ENCODE data around the gene SIRT2.

SIRT2 gene

GRCh38 chr19:38930776-38931520 lies 31.5 kb upstream of the SIRT2 start, which contains the start of gene MRPS12:
TSS of gene MRPS12 (plus strand) at chr19:38930944. CDS start at chr19:38931295, 351 bp downstream.
- peak within 1 kb of the TSS; percentile 58 for H3K27ac ChIP-seq
- no peaks in the 10 kb centered on the region for H3K9me3 ChIP-seq
- peaks cover 15 to 17% of the 10 kb centered on the region in 2 experiments for H3K4me1 ChIP-seq (ENCODE audit: control insufficient read depth in 1 of 2, insufficient read depth in 1 of 2, low read depth in 1 of 2, low read length in 1 of 2)
- no peaks in the 10 kb centered on the region for H3K27me3 ChIP-seq
- peak within 1 kb of the TSS; percentile 94 to 97 for H3K4me3 ChIP-seq (ENCODE audit: low read depth in 1 of 2, low read length in 1 of 2)
- TF ChIP-seq CTCF (IDR thresholded peaks at IDR 0.05) = no peak
- no peaks in the 10 kb centered on the region for H3K36me3 ChIP-seq

GRCh38 chr19:38929929-38930775 lies 30.7 kb upstream of the SIRT2 start, which contains the start of gene SARS2:
TSS of gene SARS2 (minus strand) at chr19:38930763. CDS start at chr19:38930736, 27 bp downstream.
- Histone ChIP-seq H3K27ac (peak within 1 kb of the TSS; percentile 58), H3K4me1 (ENCODE audit: control insufficient read depth in 1 of 2, insufficient read depth in 1 of 2, low read depth in 1 of 2, low read length in 1 of 2) (peaks cover 15 to 17% of the 10 kb centered on the region in 2 experiments), H3K9me3 (no peaks in the 10 kb centered on the region), H3K4me3 (ENCODE audit: low read depth in 1 of 2, low read length in 1 of 2) (peak within 1 kb of the TSS; percentile 94 to 97), H3K27me3 (no peaks in the 10 kb centered on the region), H3K36me3 (no peaks in the 10 kb centered on the region)
- peak; percentile 99 for TF ChIP-seq CTCF (IDR thresholded peaks at IDR 0.05)

- Histone ChIP-seq H3K4me3 (ENCODE audit: low read depth in 1 of 2, low read length in 1 of 2) (no peak overlapping the region), H3K9me3 (no peaks in the 10 kb centered on the region), H3K27ac (no peak overlapping the region), H3K36me3 (no peaks in the 10 kb centered on the region), H3K27me3 (no peaks in the 10 kb centered on the region), H3K4me1 (ENCODE audit: control insufficient read depth in 1 of 2, insufficient read depth in 1 of 2, low read depth in 1 of 2, low read length in 1 of 2) (peaks cover 15 to 17% of the 10 kb centered on the region in 2 experiments)
- TF ChIP-seq CTCF (IDR thresholded peaks at IDR 0.05) = no peak
Observed at GRCh38 chr19:38928391-38929001, 29.1 kb upstream of the SIRT2 start.

- no peak for TF ChIP-seq CTCF (IDR thresholded peaks at IDR 0.05)
- Histone ChIP-seq H3K4me1 (ENCODE audit: control insufficient read depth in 1 of 2, insufficient read depth in 1 of 2, low read depth in 1 of 2, low read length in 1 of 2) (no peaks in the 10 kb centered on the region), H3K36me3 (no peaks in the 10 kb centered on the region), H3K9me3 (no peaks in the 10 kb centered on the region), H3K27ac (no peak overlapping the region), H3K4me3 (ENCODE audit: low read depth in 1 of 2, low read length in 1 of 2) (no peak overlapping the region), H3K27me3 (no peaks in the 10 kb centered on the region)
Observed at GRCh38 chr19:38924388-38924787, 25.0 kb upstream of the SIRT2 start.

- H3K36me3 ChIP-seq = no peaks in the 10 kb centered on the region
- H3K4me1 ChIP-seq (ENCODE audit: control insufficient read depth in 1 of 2, insufficient read depth in 1 of 2, low read depth in 1 of 2, low read length in 1 of 2) = no peaks in the 10 kb centered on the region
- no peak overlapping the region for H3K27ac ChIP-seq
- H3K9me3 ChIP-seq = no peaks in the 10 kb centered on the region
- no peak overlapping the region for H3K4me3 ChIP-seq (ENCODE audit: low read depth in 1 of 2, low read length in 1 of 2)
- no peaks in the 10 kb centered on the region for H3K27me3 ChIP-seq
- TF ChIP-seq CTCF (IDR thresholded peaks at IDR 0.05) = no peak
Observed at GRCh38 chr19:38922482-38922881, 23.1 kb upstream of the SIRT2 start.

All from neutrophil (primary cell).